HuH-7 (cell line): ENCODE measurements around the gene ZC3H7B.
"Not testable (repeated sequence)": the region's sequence is repeated elsewhere in the genome, so short reads cannot be mapped to it uniquely, and the experiment has no call there.

Experiments used
- DNase-seq: peaks from one replicate; pipeline ENCODE4 v3.0.0; 2011; ENCODE audit warnings: low spot score

Gene ZC3H7B

DNA sequence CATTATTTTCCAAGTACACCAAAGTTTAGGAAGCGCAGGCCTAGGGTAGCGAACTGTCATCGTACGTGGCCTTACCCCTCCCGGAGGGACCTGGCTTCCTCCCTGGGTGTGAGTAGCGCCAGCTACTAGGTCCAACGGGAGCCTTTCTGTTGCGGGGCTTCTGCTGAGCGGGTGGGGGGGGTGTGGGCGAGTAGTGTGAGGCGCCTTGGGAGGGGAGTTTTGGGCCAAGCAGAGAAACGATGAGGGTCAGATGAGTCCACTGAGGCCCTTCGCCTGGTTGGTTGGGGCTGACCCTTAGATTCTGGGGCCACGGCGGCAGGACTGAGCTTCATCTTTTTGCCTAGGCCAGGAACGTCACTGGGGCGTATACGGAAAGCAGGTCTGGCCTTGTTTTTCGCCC lies 81.3 kb downstream of the ZC3H7B start:
- no peak for DNase-seq

DNA sequence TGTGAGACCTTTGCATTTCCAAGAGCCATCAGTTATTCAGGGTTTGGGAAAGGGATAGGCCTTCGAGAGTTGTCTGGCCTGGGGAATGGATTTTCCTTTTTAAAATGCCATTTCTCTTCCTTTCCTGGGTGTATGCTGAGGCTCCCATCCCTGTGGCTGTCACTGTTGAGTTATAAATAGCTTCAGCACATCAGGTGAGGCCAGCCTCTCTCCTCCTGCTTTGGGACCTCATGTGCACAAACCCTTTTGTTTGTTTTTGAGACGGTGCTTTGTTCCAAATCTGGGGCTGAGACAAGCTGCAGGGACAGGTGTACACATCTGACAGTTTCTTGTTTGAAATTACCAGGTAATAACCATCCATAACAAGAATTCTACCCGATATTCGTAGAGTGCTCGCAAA lies 81.8 kb downstream of the ZC3H7B start:
- no peak for DNase-seq

DNA sequence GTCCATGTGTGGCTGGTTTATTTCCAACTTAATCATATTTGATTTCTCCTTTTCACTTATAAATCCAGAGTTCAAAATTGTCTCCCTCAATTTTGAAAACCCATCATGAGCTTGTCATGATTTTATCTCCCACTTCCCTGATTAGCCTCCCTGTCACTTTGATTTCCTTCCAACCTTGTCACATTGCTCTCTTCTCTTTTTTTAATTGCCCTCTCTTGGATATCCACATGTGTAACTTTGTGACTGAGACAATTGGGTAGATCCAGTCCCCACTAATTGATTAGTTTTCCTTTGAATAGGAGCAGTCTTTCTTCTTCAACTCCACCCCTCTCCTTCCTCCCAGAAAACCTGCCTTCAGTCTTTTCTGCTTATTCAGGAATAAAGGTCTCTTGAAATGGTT lies 82.8 kb downstream of the ZC3H7B start:
- DNase-seq: no peak

DNA sequence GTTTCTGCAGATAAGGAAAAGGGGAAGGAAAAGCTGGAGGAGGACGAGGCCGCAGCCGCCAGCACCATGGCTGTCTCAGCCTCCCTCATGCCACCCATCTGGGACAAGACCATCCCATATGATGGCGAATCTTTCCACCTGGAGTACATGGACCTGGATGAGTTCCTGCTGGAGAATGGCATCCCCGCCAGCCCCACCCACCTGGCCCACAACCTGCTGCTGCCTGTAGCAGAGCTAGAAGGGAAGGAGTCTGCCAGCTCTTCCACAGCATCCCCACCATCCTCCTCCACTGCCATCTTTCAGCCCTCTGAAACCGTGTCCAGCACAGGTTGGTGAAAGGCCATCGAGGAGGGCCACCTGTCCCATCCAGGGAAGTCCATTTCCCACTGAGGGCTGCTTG lies 86.0 kb downstream of the ZC3H7B start:
- DNase-seq: no peak

DNA sequence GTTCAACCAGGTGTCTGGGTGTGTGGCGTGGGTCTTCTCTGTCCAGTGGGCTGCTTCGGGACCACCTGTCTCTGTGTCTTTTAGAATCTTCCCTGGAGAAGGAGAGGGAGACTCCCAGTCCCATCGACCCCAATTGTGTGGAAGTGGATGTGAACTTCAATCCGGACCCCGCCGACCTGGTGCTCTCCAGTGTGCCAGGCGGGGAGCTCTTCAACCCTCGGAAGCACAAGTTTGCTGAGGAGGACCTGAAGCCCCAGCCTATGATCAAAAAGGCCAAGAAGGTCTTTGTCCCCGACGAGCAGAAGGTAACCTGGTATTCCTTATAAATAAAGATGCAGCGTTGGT lies 92.7 kb downstream of the ZC3H7B start:
- DNase-seq: no peak

DNA sequence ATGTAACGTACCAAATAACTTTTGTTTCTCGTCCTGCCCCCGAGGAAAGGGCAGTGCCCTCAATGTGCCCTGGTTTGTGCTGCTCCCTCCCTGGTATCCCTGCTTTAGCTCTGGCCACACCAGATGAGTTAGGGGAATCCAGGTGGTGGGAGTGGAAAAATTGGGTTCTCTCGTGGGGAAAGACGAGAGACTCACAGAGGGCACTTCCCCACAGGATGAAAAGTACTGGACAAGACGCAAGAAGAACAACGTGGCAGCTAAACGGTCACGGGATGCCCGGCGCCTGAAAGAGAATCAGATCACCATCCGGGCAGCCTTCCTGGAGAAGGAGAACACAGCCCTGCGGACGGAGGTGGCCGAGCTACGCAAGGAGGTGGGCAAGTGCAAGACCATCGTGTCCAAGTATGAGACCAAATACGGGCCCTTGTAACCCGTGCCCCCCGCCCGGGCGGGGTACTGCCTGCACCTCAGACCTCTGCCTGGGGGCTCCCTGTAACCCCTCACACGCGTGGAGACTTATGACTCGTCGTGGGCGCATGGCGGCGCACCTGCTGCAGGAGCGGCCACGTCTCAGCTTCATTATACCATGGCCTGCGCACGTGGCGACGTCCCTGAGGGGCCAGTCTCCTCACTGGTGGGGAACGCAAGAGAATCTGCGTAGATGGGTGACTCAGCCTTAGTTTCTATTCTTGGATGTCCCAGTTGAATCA lies 94.4 kb downstream of the ZC3H7B start:
- DNase-seq: no peak

DNA sequence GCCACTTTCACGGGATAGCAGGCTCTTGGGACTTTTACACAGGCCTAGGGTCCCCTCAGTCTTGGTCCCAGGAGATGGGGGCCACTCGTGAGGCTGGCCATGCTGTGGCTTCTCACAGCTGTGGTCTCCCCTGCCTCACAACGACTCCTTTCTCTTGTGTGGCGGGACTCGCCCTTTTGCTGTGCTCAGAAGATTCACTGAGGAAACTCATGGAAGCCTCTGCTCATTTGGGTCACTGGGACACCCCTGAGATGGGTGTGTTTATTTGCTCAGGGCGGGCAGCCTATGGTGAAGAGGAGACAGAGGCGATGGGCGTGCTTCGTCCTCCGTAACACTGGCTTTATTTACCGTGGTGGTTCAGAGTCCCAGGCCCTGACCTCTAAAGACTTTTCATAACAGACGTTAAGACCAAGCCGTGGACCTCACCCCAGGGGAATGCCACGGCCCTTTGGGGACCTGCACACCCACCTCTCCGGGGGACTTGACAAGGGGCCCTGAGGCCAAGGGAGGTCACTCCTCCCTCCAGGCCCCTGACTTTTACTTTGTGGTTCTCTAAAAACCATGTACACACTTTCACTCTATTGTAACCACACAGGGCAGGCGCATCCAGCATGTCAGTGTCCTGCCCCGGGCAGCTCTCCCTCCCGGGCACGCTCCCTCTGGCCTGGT lies 96.0 kb downstream of the ZC3H7B start:
- DNase-seq: peak; percentile 71

DNA sequence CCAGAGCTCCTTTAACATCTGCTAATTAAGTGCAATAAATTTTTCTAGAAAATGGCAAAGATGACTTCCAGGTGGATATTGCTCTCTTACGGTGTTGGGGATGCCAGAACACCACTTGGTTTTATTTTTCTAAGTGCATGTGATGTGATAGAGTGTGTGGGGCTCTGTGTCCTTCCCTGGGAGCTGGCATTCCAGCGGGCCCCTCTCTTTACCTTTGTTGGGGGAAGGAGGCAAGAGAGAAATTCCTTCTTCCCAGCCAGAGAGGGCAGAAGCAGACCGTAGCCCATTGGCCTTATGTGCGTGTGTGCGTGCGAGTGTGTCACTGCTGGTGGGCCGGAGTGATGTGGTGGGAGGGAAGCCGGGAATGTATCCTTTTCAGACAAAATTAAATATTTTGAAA lies 97.6 kb downstream of the ZC3H7B start:
- no peak for DNase-seq

DNA sequence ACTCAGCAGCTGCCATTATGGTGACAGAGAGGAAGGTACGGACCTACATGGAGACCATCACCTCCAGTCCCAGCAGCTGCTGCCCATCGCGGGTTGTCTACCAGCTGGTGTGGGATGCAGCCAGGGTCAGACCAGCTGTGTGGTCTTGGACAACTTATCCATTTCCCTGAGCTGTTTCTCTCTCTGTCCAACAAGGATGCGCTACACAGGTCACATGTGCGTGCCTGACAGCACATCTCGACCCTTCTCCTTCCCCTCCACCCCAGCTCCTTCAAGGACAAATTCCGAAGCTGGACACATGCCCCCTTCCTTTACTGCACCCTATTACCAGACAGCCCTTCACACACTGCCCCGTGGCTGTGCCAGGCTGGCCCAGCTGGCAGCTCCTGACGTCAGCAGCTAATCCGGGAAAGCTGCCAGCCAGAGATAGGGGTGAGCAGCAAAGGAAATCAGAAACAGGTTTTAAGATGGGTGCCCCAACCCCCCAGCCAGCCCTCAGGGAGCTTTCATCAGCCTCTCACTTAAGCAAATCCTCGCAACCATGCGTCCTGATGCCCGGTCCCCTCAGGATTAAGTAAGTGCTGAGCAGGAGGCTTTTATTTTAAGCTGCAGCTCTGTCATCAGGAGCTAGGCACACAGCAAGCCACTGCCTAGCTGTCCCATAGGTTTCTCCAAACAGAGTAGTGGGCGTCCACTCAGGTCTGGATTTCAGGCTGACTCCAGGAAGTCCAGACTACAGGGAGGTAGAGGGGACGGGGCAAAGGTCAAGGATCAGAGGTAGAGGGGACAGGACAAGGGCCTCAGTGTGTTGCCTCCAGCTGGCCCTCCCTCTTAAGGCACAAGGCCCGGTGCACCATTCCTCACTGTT lies 100.7 kb downstream of the ZC3H7B start:
- DNase-seq: no peak

DNA sequence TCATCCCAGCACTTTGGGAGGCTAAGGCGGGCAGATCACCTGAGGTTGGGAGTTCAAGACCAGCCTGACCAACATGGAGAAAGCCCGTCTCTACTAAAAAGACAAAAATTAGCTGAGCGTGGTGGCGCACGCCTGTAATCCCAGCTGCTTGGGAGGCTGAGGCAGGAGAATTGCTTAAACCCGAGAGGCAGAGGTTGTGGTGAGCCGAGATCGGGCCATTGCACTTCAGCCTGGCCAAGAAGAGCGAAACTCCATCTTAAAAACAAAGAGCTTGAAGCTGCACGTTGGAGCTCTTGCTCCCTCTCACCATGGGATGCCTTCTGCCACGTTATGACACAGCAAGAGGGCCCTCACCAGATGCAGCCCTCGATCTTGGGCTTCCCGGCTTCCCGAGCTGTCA lies 101.5 kb downstream of the ZC3H7B start:
- DNase-seq: not testable (repeated sequence)

DNA sequence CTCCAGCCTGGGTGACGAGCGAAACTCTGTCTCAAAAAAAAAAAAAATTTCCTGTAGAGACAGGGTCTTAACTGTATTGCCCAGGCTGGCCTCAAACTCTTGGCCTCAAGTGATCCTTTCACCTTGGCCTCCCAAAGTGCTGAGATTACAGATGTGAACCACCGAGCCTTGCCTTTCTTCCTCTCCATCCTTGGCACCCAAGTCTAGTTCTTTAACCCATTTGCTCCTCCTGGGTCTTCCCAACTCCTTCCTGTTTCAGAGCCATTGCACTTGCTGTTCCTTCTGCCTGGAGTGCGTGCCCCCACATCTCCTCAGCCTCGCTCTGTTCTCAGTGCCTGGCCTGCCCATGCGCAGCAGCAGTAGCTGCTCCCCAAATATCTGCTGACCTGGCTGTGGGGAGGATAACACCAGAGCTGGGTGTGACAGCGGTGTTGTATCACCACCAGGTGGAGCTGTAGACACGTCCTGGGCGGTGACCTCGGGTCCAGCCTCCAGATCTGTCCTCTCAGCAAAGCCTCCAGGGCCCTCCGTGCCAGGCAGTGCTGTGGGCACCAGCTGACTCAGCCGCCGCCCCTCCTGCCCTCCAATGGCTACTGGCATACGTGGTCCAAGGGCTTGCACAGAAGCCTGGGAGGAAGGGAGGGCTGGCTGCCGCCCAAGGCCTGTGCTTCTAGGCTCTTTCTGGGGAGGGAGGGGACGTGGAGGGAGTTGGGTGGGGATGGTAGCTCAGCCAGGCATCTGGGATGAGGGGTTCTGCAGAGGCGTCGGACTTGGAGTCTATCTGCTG lies 102.4 kb downstream of the ZC3H7B start:
- DNase-seq: peak; percentile 98

DNA sequence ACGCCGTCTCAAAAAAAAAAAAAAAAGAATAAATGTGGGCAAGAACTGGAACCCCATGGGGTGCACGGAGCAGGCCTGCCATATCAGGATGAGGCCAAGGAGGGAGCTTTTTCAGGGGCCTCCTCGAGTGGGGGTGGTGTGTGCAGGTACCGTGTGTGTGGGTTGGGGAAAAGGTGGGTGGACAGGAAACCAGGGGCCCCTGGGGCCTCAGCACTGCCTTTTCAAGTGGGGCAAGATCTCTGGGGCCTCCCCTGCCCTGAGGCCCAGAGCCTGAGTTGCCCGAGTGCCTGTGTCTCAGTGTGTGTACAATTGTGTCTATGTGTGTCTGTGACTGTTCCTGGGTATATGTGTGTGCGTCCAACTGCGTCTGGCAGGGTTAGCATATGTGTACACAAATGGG lies 104.3 kb downstream of the ZC3H7B start:
- DNase-seq: no peak

DNA sequence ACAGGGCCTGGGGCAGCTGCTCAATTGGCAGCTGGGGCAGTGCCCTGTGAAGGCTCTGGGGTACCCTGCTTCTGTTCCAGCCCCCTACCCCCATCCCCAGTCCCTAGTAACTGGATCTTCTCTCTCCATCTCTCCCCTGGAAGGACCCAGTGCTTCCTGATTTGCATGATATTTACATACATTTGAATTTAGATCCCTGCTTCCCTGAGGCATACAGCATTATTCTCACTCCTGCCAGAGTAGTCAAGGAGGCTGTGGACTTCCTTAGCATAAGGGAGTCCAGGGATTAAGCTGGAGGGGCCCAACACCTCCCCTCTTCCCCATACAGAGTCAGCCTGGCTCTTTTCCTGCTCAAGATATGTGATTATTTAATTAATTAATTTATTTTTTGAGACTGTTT lies 105.1 kb downstream of the ZC3H7B start:
- DNase-seq: no peak

DNA sequence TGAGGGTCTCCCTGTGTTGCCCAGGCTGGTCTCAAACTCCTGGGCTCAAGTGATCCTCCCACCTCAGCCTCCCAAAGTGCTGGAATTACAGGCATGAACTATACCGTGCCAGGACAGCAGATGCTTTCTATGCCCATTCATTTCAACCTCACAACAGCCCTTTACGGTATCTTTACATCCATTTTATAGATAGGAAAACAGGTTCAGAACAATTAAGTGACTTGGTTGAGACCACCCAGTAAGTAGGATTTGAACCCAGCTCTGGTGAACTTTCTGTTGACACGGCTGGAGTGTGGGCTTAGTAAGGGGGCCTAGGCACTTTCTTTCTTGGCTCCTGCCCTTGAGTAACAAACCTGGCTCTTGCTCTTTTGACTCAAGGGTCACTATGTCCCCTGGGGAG lies 106.1 kb downstream of the ZC3H7B start:
- no peak for DNase-seq

DNA sequence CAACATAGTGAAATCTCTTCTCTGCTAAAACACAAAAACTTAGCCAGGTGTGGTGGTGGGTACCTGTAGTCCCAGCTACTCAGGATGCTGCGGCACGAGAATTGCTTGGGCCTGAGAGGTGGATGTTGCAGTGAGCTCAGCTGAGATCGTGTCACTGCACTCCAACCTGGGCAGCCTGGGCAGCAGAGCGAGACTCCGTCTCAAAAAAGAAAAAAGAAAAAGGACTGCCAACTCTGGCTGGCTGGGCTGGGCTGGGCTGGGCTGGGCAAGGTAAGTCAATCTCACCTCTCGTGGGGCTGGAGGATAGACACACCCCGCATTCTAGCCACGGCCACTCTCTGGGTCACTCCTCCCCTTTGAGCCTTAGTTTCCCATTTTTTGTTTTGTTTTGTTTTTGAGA lies 107.3 kb downstream of the ZC3H7B start:
- no peak for DNase-seq
